ENCODE data around the gene RGS16. TPM values are rescaled to one million over a fixed set of nuclear protein-coding genes. Genes with fewer than 3 reads are reported as not detected.

Gene RGS16
- total RNA-seq, 1 donor from 2014 or later = 2.6 TPM

GRCh38 chr1:182601416-182601786 lies 2.8 kb downstream of the RGS16 start:
- ATAC-seq (ENCODE audit: low read depth) (peak; percentile 22), DNase-seq (no peak)
- no peak overlapping the region for H3K27ac Mint-ChIP-seq
- peaks cover 9% of the 10 kb centered on the region for H3K36me3 Mint-ChIP-seq (ENCODE audit: low read depth)
- intact Hi-C loops (cut with micrococcal nuclease) = loop anchor here (1.0 to 5.0 kb wide), 3 partner anchors 76 to 183 kb away; no protein-coding TSS in a partner anchor
- H3K27me3 Mint-ChIP-seq = no peaks in the 10 kb centered on the region
- no peak for TF ChIP-seq CTCF (IDR thresholded peaks at IDR 0.05)
- no peak overlapping the region for H3K4me3 Mint-ChIP-seq
- ChIA-PET CTCF (interaction anchor here (0.8 to 16.1 kb wide), 16 partner anchors 9 to 239 kb away, joined by 3 to 562 read pairs (median 4); partner anchors contain the start of gene NPL), POLR2A (interaction anchor here (0.7 to 3.6 kb wide), 4 partner anchors 18 to 185 kb away, joined by 3 to 29 read pairs (median 4); no protein-coding TSS in a partner anchor)
- no peaks in the 10 kb centered on the region for H3K9me3 Mint-ChIP-seq
- no peaks in the 10 kb centered on the region for H3K4me1 Mint-ChIP-seq

GRCh38 chr1:182600745-182601415 lies 3.3 kb downstream of the RGS16 start:
- intact Hi-C loops (cut with micrococcal nuclease) = loop anchor here (1.0 to 5.0 kb wide), 3 partner anchors 76 to 183 kb away; no protein-coding TSS in a partner anchor
- DNase-seq (no peak), ATAC-seq (ENCODE audit: low read depth) (no peak)
- Mint-ChIP-seq H3K27ac (no peak overlapping the region), H3K9me3 (no peaks in the 10 kb centered on the region), H3K27me3 (no peaks in the 10 kb centered on the region), H3K36me3 (ENCODE audit: low read depth) (peaks cover 9% of the 10 kb centered on the region), H3K4me1 (no peaks in the 10 kb centered on the region), H3K4me3 (no peak overlapping the region)
- CTCF ChIA-PET = interaction anchor here (0.6 to 16.1 kb wide), 18 partner anchors 10 to 239 kb away, joined by 3 to 562 read pairs (median 4); partner anchors contain the start of genes NPL and RNASEL
- no peak for TF ChIP-seq CTCF (IDR thresholded peaks at IDR 0.05)
- POLR2A ChIA-PET = interaction anchor here (1.1 to 3.6 kb wide), 4 partner anchors 11 to 185 kb away, joined by 3 to 29 read pairs (median 6); no protein-coding TSS in a partner anchor

GRCh38 chr1:182600036-182600713 lies 4.0 kb downstream of the RGS16 start:
- POLR2A ChIA-PET = interaction anchor here (1.1 to 3.6 kb wide), 2 partner anchors 10 to 182 kb away, joined by 6 to 29 read pairs; no protein-coding TSS in a partner anchor
- Mint-ChIP-seq H3K4me3 (no peak overlapping the region), H3K36me3 (ENCODE audit: low read depth) (peaks cover 9% of the 10 kb centered on the region), H3K27ac (no peak overlapping the region), H3K9me3 (no peaks in the 10 kb centered on the region), H3K4me1 (no peaks in the 10 kb centered on the region), H3K27me3 (no peaks in the 10 kb centered on the region)
- no peak for TF ChIP-seq CTCF (IDR thresholded peaks at IDR 0.05)
- DNase-seq = no peak
- intact Hi-C loops (cut with micrococcal nuclease) = loop anchor here (5.0 kb wide), 1 partner anchor 77 kb away; no protein-coding TSS in a partner anchor
- CTCF ChIA-PET = interaction anchor here (0.6 to 16.1 kb wide), 12 partner anchors 11 to 240 kb away, joined by 3 to 562 read pairs (median 3); partner anchors contain the start of genes NPL and RNASEL
- no peak for ATAC-seq (ENCODE audit: low read depth)

GRCh38 chr1:182599339-182599738 lies 4.8 kb downstream of the RGS16 start:
- POLR2A ChIA-PET = no interaction called here
- H3K4me3 Mint-ChIP-seq = no peak overlapping the region

More at GRCh38 chr1:182599339-182599738, 4.8 kb downstream of the RGS16 start:
- CTCF ChIA-PET = interaction anchor here (0.9 to 16.1 kb wide), 5 partner anchors 11 to 186 kb away, joined by 3 to 562 read pairs (median 3); partner anchors contain the start of genes NPL and RNASEL
- no peak for DNase-seq
- Mint-ChIP-seq H3K27me3 (no peaks in the 10 kb centered on the region), H3K27ac (no peak overlapping the region), H3K9me3 (no peaks in the 10 kb centered on the region), H3K4me1 (no peaks in the 10 kb centered on the region), H3K36me3 (ENCODE audit: low read depth) (peaks cover 9% of the 10 kb centered on the region)
- TF ChIP-seq CTCF (IDR thresholded peaks at IDR 0.05) = no peak
- intact Hi-C loops (cut with micrococcal nuclease) = no loop called here
- no peak for ATAC-seq (ENCODE audit: low read depth)
